ENCODE results near the gene NPAS2. TPM values are rescaled to one million over a fixed set of nuclear protein-coding genes. Genes with fewer than 3 reads are reported as not detected.
A peak's percentile ranks its signal among the peaks of the same experiment; 100 is the strongest.

Gene NPAS2
- total and polyA plus RNA-seq, 2 donors from 2014 or later, result 8.4 to 44.5 TPM

- H3K36me3 ChIP-seq (ENCODE audit: control insufficient read depth in 2 of 3, insufficient read depth in 3 of 3, low read length in 3 of 3), result peaks cover 0 to 5% (median 3%) of the 10 kb centered on the region in 3 donors
- no peak overlapping the region for H3K4me3 ChIP-seq (ENCODE audit: low read length in 3 of 3)
- peak; percentile 92 for TF ChIP-seq CTCF (IDR thresholded peaks at IDR 0.05; ENCODE audit: borderline replicate concordance, extremely low read depth, insufficient read depth)
Observed at GRCh38 chr2:100984892-100985307, 165.0 kb downstream of the NPAS2 start.

GRCh38 chr2:100986157-100986556, 166.2 kb downstream of the NPAS2 start:
- H3K27ac ChIP-seq (ENCODE audit: low read depth in 2 of 2, low read length in 2 of 2), result no peak overlapping the region
- no peaks in the 10 kb centered on the region for H3K9me3 ChIP-seq (ENCODE audit: control insufficient read depth in 2 of 3, insufficient read depth in 1 of 3, low read length in 3 of 3)
- H3K9ac ChIP-seq (ENCODE audit: low read length in 3 of 3), result no peak overlapping the region
- H3K36me3 ChIP-seq (ENCODE audit: control insufficient read depth in 2 of 3, insufficient read depth in 3 of 3, low read length in 3 of 3), result peaks cover 0 to 5% (median 5%) of the 10 kb centered on the region in 3 donors
- intact Hi-C loops (cut with DNase I), result loop anchor here (10.0 kb wide), 1 partner anchor 251 kb away; no protein-coding TSS in a partner anchor
- TF ChIP-seq CTCF (IDR thresholded peaks at IDR 0.05; ENCODE audit: borderline replicate concordance, extremely low read depth, insufficient read depth), result no peak
- H3K27me3 ChIP-seq (ENCODE audit: control insufficient read depth, insufficient read depth, low read length), result no peaks in the 10 kb centered on the region
- no peak overlapping the region for H3K4me3 ChIP-seq (ENCODE audit: low read length in 3 of 3)
- H3K4me1 ChIP-seq (ENCODE audit: control insufficient read depth in 2 of 3, insufficient read depth in 2 of 3, low read depth in 1 of 3, low read length in 3 of 3), result no peaks in the 10 kb centered on the region
- FAIRE-seq (no peak), DNase-seq (no peak)

More at GRCh38 chr2:100984892-100985307, 165.0 kb downstream of the NPAS2 start:
- Histone ChIP-seq H3K27me3 (ENCODE audit: control insufficient read depth, insufficient read depth, low read length) (no peaks in the 10 kb centered on the region), H3K9me3 (ENCODE audit: control insufficient read depth in 2 of 3, insufficient read depth in 1 of 3, low read length in 3 of 3) (no peaks in the 10 kb centered on the region), H3K27ac (ENCODE audit: low read depth in 2 of 2, low read length in 2 of 2) (no peak overlapping the region), H3K9ac (ENCODE audit: low read length in 3 of 3) (no peak overlapping the region), H3K4me1 (ENCODE audit: control insufficient read depth in 2 of 3, insufficient read depth in 2 of 3, low read depth in 1 of 3, low read length in 3 of 3) (no peaks in the 10 kb centered on the region)
- DNase-seq (peak; percentile 76 to 88 (median 82)), FAIRE-seq (no peak)
- intact Hi-C loops (cut with DNase I), result loop anchor here (5.0 to 10.0 kb wide), 2 partner anchors 250 to 373 kb away; no protein-coding TSS in a partner anchor

- intact Hi-C loops (cut with DNase I), result loop anchor here (10.0 kb wide), 1 partner anchor 253 kb away; no protein-coding TSS in a partner anchor
- DNase-seq, result no peak
- FAIRE-seq, result no peak
- H3K9me3 ChIP-seq (ENCODE audit: control insufficient read depth in 2 of 3, insufficient read depth in 1 of 3, low read length in 3 of 3), result no peaks in the 10 kb centered on the region
- H3K27me3 ChIP-seq (ENCODE audit: control insufficient read depth, insufficient read depth, low read length), result no peaks in the 10 kb centered on the region
- H3K36me3 ChIP-seq (ENCODE audit: control insufficient read depth in 2 of 3, insufficient read depth in 3 of 3, low read length in 3 of 3), result peaks cover 0 to 5% (median under 1%) of the 10 kb centered on the region in 3 donors
- TF ChIP-seq CTCF (IDR thresholded peaks at IDR 0.05; ENCODE audit: borderline replicate concordance, extremely low read depth, insufficient read depth), result no peak
- no peaks in the 10 kb centered on the region for H3K4me1 ChIP-seq (ENCODE audit: control insufficient read depth in 2 of 3, insufficient read depth in 2 of 3, low read depth in 1 of 3, low read length in 3 of 3)
- H3K9ac ChIP-seq (ENCODE audit: low read length in 3 of 3), result no peak overlapping the region
- no peak overlapping the region for H3K4me3 ChIP-seq (ENCODE audit: low read length in 3 of 3)
- H3K27ac ChIP-seq (ENCODE audit: low read depth in 2 of 2, low read length in 2 of 2), result no peak overlapping the region
Observed at GRCh38 chr2:100987536-100987935, 167.6 kb downstream of the NPAS2 start.

- H3K9ac ChIP-seq (ENCODE audit: low read length in 3 of 3), result no peak overlapping the region
- no peak for TF ChIP-seq CTCF (IDR thresholded peaks at IDR 0.05; ENCODE audit: borderline replicate concordance, extremely low read depth, insufficient read depth)
- no peak overlapping the region for H3K4me3 ChIP-seq (ENCODE audit: low read length in 3 of 3)
- no peaks in the 10 kb centered on the region for H3K27me3 ChIP-seq (ENCODE audit: control insufficient read depth, insufficient read depth, low read length)
- intact Hi-C loops (cut with DNase I), result loop anchor here (10.0 kb wide), 1 partner anchor 253 kb away; no protein-coding TSS in a partner anchor
- no peak for FAIRE-seq
- peaks cover 0 to 5% (median 0%) of the 10 kb centered on the region in 3 donors for H3K36me3 ChIP-seq (ENCODE audit: control insufficient read depth in 2 of 3, insufficient read depth in 3 of 3, low read length in 3 of 3)
- no peaks in the 10 kb centered on the region for H3K4me1 ChIP-seq (ENCODE audit: control insufficient read depth in 2 of 3, insufficient read depth in 2 of 3, low read depth in 1 of 3, low read length in 3 of 3)
- no peak overlapping the region for H3K27ac ChIP-seq (ENCODE audit: low read depth in 2 of 2, low read length in 2 of 2)
- H3K9me3 ChIP-seq (ENCODE audit: control insufficient read depth in 2 of 3, insufficient read depth in 1 of 3, low read length in 3 of 3), result no peaks in the 10 kb centered on the region
- no peak for DNase-seq
Observed at GRCh38 chr2:100987974-100988373, 168.0 kb downstream of the NPAS2 start.
